Measurements from ENCODE around the gene DNASE1.

GRCh38 chr16:3655396-3656159 lies 1.1 kb downstream of the DNASE1 start:
- TF ChIP-seq CTCF (IDR thresholded peaks at IDR 0.05) (no peak), POLR2A (IDR thresholded peaks at IDR 0.05) (no peak)
